Middle frontal gyrus (tissue), 1 donor: Measurements from ENCODE around the gene SMU1.
A peak's percentile ranks its signal among the peaks of the same experiment; 100 is the strongest.

ENCODE experiments used
- DNase-seq: peaks from one replicate; pipeline ENCODE4 v3.0.0-alpha.2; 2015; ENCODE audit warnings: low spot score; ENCODE audit errors: extremely low spot score

SMU1 gene

GRCh38 chr9:33076046-33077004 lies at the start of gene SMU1:
Gene SMU1 (minus strand): TSS chr9:33076674. CDS start chr9:33076608, 66 bp downstream.
- DNase-seq, result peak; percentile 96

GRCh38 chr9:33125461-33125860 lies 49.0 kb upstream of the SMU1 start:
- DNase-seq, result no peak

GRCh38 chr9:33124751-33125381 lies 48.4 kb upstream of the SMU1 start:
- no peak for DNase-seq

- DNase-seq, result no peak
Measured at GRCh38 chr9:33124046-33124445, 47.6 kb upstream of the SMU1 start.

- no peak for DNase-seq
Measured at GRCh38 chr9:33123407-33124031, 47.0 kb upstream of the SMU1 start.

GRCh38 chr9:33120620-33121019 lies 44.1 kb upstream of the SMU1 start:
- no peak for DNase-seq

GRCh38 chr9:33117796-33118195 lies 41.3 kb upstream of the SMU1 start:
- no peak for DNase-seq

- DNase-seq, result no peak
Measured at GRCh38 chr9:33117306-33117705, 40.8 kb upstream of the SMU1 start.

GRCh38 chr9:33116860-33117259 lies 40.4 kb upstream of the SMU1 start:
- no peak for DNase-seq

- DNase-seq, result no peak
Measured at GRCh38 chr9:33114746-33115145, 38.3 kb upstream of the SMU1 start.

- no peak for DNase-seq
Measured at GRCh38 chr9:33113799-33114547, 37.5 kb upstream of the SMU1 start.

- DNase-seq, result no peak
Measured at GRCh38 chr9:33112094-33112493, 35.6 kb upstream of the SMU1 start.

- DNase-seq, result no peak
Measured at GRCh38 chr9:33111631-33112030, 35.2 kb upstream of the SMU1 start.

- no peak for DNase-seq
Measured at GRCh38 chr9:33110686-33111085, 34.2 kb upstream of the SMU1 start.

GRCh38 chr9:33109850-33110595 lies 33.5 kb upstream of the SMU1 start:
- no peak for DNase-seq

GRCh38 chr9:33109097-33109496 lies 32.6 kb upstream of the SMU1 start:
- DNase-seq, result no peak

- DNase-seq, result no peak
Measured at GRCh38 chr9:33108472-33108871, 32.0 kb upstream of the SMU1 start.

- no peak for DNase-seq
Measured at GRCh38 chr9:33107762-33108161, 31.3 kb upstream of the SMU1 start.

- no peak for DNase-seq
Measured at GRCh38 chr9:33106827-33107621, 30.6 kb upstream of the SMU1 start.

GRCh38 chr9:33106372-33106771 lies 29.9 kb upstream of the SMU1 start:
- no peak for DNase-seq
